HCT116 (cell line): Measurements from ENCODE around the gene CCL21. TPM values are rescaled to one million over a fixed set of nuclear protein-coding genes. Genes with fewer than 3 reads are reported as not detected.

Experiments used
- ATAC-seq: fragments of 200-7000 bp; cut with Tn5 transposase; 2 replicates; pipeline ENCODE4 v1.9.1; 2020; ENCODE audit warnings: mild to moderate bottlenecking, moderate library complexity
- BruUV-seq: library from RNA; stranded (reverse); fragments of 400-500 nt; replicated peaks from 2 replicates; lab custom pipeline; 2021; lab: Mats Ljungman, UMichigan
- CTCF ChIA-PET: fragments of 300-600 bp; sonication (Branson Sonifier 250); formaldehyde crosslinking; loops from one replicate; lab custom pipeline; 2021; ENCODE audit warnings: antibody characterized with exemption; lab: Charles Lee
- POLR2A ChIA-PET: fragments of 300-600, 350-600 bp; sonication (Branson Sonifier 250); formaldehyde crosslinking; loops from one replicate; lab custom pipeline; 2021; ENCODE audit warnings: antibody characterized with exemption; lab: Charles Lee
- RAD21 ChIA-PET, 2 experiments: fragments of 300-600 bp; sonication (Branson Sonifier 250); formaldehyde crosslinking; loops; one replicate each; lab custom pipeline; 2023; ENCODE audit warnings: low total read pairs in 2 of 2; ENCODE audit not compliant: uncharacterized antibody in 2 of 2, unreplicated experiment in 2 of 2, low non-redundant PET in 1 of 2; lab: Charles Lee
- DNase-seq: peaks from one replicate; pipeline ENCODE4 v3.0.0-alpha.2; 2010; ENCODE audit warnings: low read depth, low spot score
- H2AFZ ChIP-seq: fragments of 200-600 bp; shearing (Covaris generic), sonication (generic); 2 replicates; pipeline ENCODE4 v1.6.1; 2017; ENCODE audit warnings: low read depth, mixed run types, mixed read lengths, antibody characterized with exemption, low read length; ENCODE audit not compliant: poor library complexity, severe bottlenecking
- H3K27ac ChIP-seq: 2 replicates; pipeline ENCODE4 v1.5.1; 2012; ENCODE audit warnings: low read depth, low read length
- H3K27me3 ChIP-seq: fragments of 200-600 bp; sonication (generic); 2 replicates; pipeline ENCODE4 v1.6.1; 2016; ENCODE audit warnings: mixed run types, low read length, mixed read lengths; ENCODE audit not compliant: insufficient read depth
- H3K36me3 ChIP-seq, 2 experiments: fragments of 200-500 bp in 1 of 2; fragments of 200-600 bp in 1 of 2; sonication (Bioruptor generic) in 1 of 2; sonication (generic) in 1 of 2; 2 replicates each; pipeline versions ENCODE4 v1.5.1 to v1.6.1; 2014 to 2016; ENCODE audit warnings: low read length in 2 of 2, inconsistent platforms in 1 of 2, mixed read lengths in 1 of 2, mixed run types in 1 of 2; ENCODE audit not compliant: insufficient read depth in 2 of 2, control insufficient read depth in 1 of 2
- H3K4me1 ChIP-seq, 2 experiments: fragments of 200-600 bp in 1 of 2; sonication (generic) in 1 of 2; 2 replicates each; pipeline versions ENCODE4 v1.5.1 to v1.6.1; 2012 to 2017; ENCODE audit warnings: low read length in 2 of 2, inconsistent platforms in 1 of 2, mild to moderate bottlenecking in 1 of 2, mixed read lengths in 1 of 2, mixed run types in 1 of 2, moderate library complexity in 1 of 2; ENCODE audit not compliant: insufficient read depth in 2 of 2, control insufficient read depth in 1 of 2
- H3K4me2 ChIP-seq: fragments of 200-600 bp; sonication (generic); 2 replicates; pipeline ENCODE4 v1.6.1; 2017; ENCODE audit warnings: mixed run types, low read length, mixed read lengths
- H3K4me3 ChIP-seq, 2 experiments: fragments of 200-600 bp in 1 of 2; sonication (generic) in 1 of 2; replicated peaks in 1 of 2; 2 replicates each; pipeline ENCODE4 v1.5.1; 2011 to 2016; ENCODE audit warnings: low read length in 2 of 2, control low read depth in 1 of 2, low read depth in 1 of 2, mild to moderate bottlenecking in 1 of 2, mixed read lengths in 1 of 2, mixed run types in 1 of 2
- H3K79me2 ChIP-seq: fragments of 200-600 bp; sonication (generic); 2 replicates; pipeline ENCODE4 v1.6.1; 2017; ENCODE audit warnings: mild to moderate bottlenecking, mixed run types, low read length, moderate library complexity, mixed read lengths; ENCODE audit not compliant: insufficient read depth
- H3K9ac ChIP-seq: fragments of 200-600 bp; sonication (generic); 2 replicates; pipeline ENCODE4 v1.6.1; 2016; ENCODE audit warnings: low read length, mixed read lengths
- H3K9me2 ChIP-seq: fragments of 200-600 bp; sonication (generic), shearing (Covaris generic); 2 replicates; pipeline ENCODE4 v1.6.1; 2017; ENCODE audit warnings: mixed run types, mild to moderate bottlenecking, moderate library complexity; ENCODE audit not compliant: insufficient read depth
- H3K9me3 ChIP-seq, 2 experiments: fragments of 200-500 bp in 1 of 2; fragments of 200-600 bp in 1 of 2; sonication (Bioruptor generic) in 1 of 2; sonication (generic) in 1 of 2; 2 replicates each; pipeline ENCODE4 v1.6.1; 2014 to 2017; ENCODE audit warnings: low read length in 2 of 2, mixed read lengths in 2 of 2, inconsistent platforms in 1 of 2, low read depth in 1 of 2, mild to moderate bottlenecking in 1 of 2, mixed run types in 1 of 2, moderate library complexity in 1 of 2; ENCODE audit not compliant: control insufficient read depth in 1 of 2, insufficient read depth in 1 of 2
- H4K20me1 ChIP-seq: fragments of 200-600 bp; sonication (generic), shearing (Covaris generic); 2 replicates; pipeline ENCODE4 v1.6.1; 2017; ENCODE audit warnings: mixed run types, mild to moderate bottlenecking, moderate library complexity; ENCODE audit not compliant: insufficient read depth
- ATF3 ChIP-seq: IDR thresholded peaks from 2 replicates; pipeline ENCODE4 v1.6.1; 2012
- CBX3 ChIP-seq: IDR thresholded peaks from 2 replicates; pipeline ENCODE4 v1.6.1; 2012; ENCODE audit warnings: low read depth
- FOSL1 ChIP-seq: IDR thresholded peaks from 2 replicates; pipeline ENCODE4 v1.6.1; 2012; ENCODE audit warnings: low read depth
- MAX ChIP-seq: IDR thresholded peaks from 2 replicates; pipeline ENCODE4 v1.6.1; 2012
- POLR2A ChIP-seq: IDR thresholded peaks from 2 replicates; pipeline ENCODE4 v1.7.0; 2011; ENCODE audit warnings: borderline replicate concordance; ENCODE audit not compliant: insufficient read depth, insufficient read length; ENCODE audit errors: extremely low read depth
- RAD21 ChIP-seq: IDR thresholded peaks from 2 replicates; pipeline ENCODE4 v1.6.1; 2012; ENCODE audit warnings: low read depth, mild to moderate bottlenecking
- SRF ChIP-seq: IDR thresholded peaks from 2 replicates; pipeline ENCODE4 v1.6.1; 2012; ENCODE audit warnings: low read depth
- TCF7L2 ChIP-seq: IDR thresholded peaks from 2 replicates; pipeline ENCODE4 v1.7.0; 2011; ENCODE audit warnings: borderline replicate concordance, inconsistent platforms; ENCODE audit not compliant: insufficient read depth, insufficient read length; ENCODE audit errors: extremely low read depth
- YY1 ChIP-seq: IDR thresholded peaks from 2 replicates; pipeline ENCODE4 v1.6.1; 2011; ENCODE audit warnings: low read length, low read depth, moderate library complexity, mild to moderate bottlenecking; ENCODE audit not compliant: insufficient replicate concordance; ENCODE audit errors: extremely low read depth
- ZBTB33 ChIP-seq: IDR thresholded peaks from 2 replicates; pipeline ENCODE4 v1.6.1; 2011; ENCODE audit warnings: mild to moderate bottlenecking, low read length, moderate library complexity; ENCODE audit not compliant: insufficient replicate concordance; ENCODE audit errors: extremely low read depth
- ZNF274 ChIP-seq: fragments of 200-500 bp; sonication (Bioruptor generic); IDR thresholded peaks from 2 replicates; pipeline ENCODE4 v1.6.1; 2014; ENCODE audit warnings: mild to moderate bottlenecking, low read depth, low read length, inconsistent platforms
- intact Hi-C: fragments of 100-400 bp; cut with micrococcal nuclease; formaldehyde crosslinking; loops from 2 replicates; pipeline ENCODE4 v1.10.0; 2022
- total RNA-seq: library from RNA; stranded (reverse); gene quantifications from one replicate; pipeline ENCODE4 v1.2.1, GENCODE V29; 2021; ENCODE audit not compliant: unreplicated experiment

The CCL21 gene
- total RNA-seq, 1 experiment from 2014 or later, result 0.74 TPM

GRCh38 chr9:34687276-34688030, 22.5 kb downstream of the CCL21 start:
- H2AFZ ChIP-seq, result no peak overlapping the region
- intact Hi-C loops, result no loop called here
- H3K4me2 ChIP-seq, result no peak overlapping the region
- ChIA-PET RAD21 (no interaction called here), POLR2A (no interaction called here), CTCF (interaction anchor here (2.9 kb wide), 1 partner anchor 15 kb away, joined by 7 read pairs; no protein-coding TSS in a partner anchor)
- H4K20me1 ChIP-seq, result no peaks in the 10 kb centered on the region
- H3K36me3 ChIP-seq, result no peaks in the 10 kb centered on the region
- no peak overlapping the region for H3K27ac ChIP-seq
- H3K9me2 ChIP-seq, result no peaks in the 10 kb centered on the region
- TF ChIP-seq MAX, result no peak
- TF ChIP-seq FOSL1, result no peak
- no peak for TF ChIP-seq RAD21
- TF ChIP-seq POLR2A, result no peak
- TF ChIP-seq ZBTB33, result no peak
- TF ChIP-seq ZNF274, result no peak
- no peak for TF ChIP-seq TCF7L2
- no peak for TF ChIP-seq CBX3
- no peak for TF ChIP-seq YY1
- no peak for TF ChIP-seq SRF
- TF ChIP-seq ATF3, result no peak
- BruUV-seq, result no TSS peak
- no peaks in the 10 kb centered on the region for H3K9me3 ChIP-seq
- H3K9ac ChIP-seq, result no peak overlapping the region
- no peak overlapping the region for H3K4me3 ChIP-seq
- H3K27me3 ChIP-seq, result no peaks in the 10 kb centered on the region
- no peaks in the 10 kb centered on the region for H3K79me2 ChIP-seq
- ATAC-seq, result no peak
- no peak for DNase-seq
- H3K4me1 ChIP-seq, result no peaks in the 10 kb centered on the region
